IMR-90 (cell line): ENCODE measurements around the gene PCBP3. TPM values are rescaled to one million over a fixed set of nuclear protein-coding genes. Genes with fewer than 3 reads are reported as not detected.
A peak's percentile ranks its signal among the peaks of the same experiment; 100 is the strongest.

Source experiments
- ATAC-seq: fragments of 200-7000 bp; cut with Tn5 transposase; 2 replicates; pipeline ENCODE4 v1.9.1; 2020; ENCODE audit warnings: low read depth, mild to moderate bottlenecking, moderate library complexity
- BruUV-seq: library from RNA; stranded (reverse); fragments of 400-500 nt; replicated peaks from 2 replicates; lab custom pipeline; 2021; lab: Mats Ljungman, UMichigan
- CTCF ChIA-PET: fragments of 300-600 bp; formaldehyde crosslinking; extraction: SDS; loops from one replicate; lab custom pipeline; 2021; ENCODE audit warnings: antibody characterized with exemption; lab: Yijun Ruan, JAX
- POLR2A ChIA-PET: fragments of 300-600 bp; sonication (Branson Sonifier 250); formaldehyde crosslinking; loops from one replicate; lab custom pipeline; 2022; ENCODE audit warnings: antibody characterized with exemption; ENCODE audit not compliant: unreplicated experiment; lab: Charles Lee
- DNase-seq: peaks from one replicate; pipeline ENCODE4 v3.0.0; 2013
- H2AFZ ChIP-seq: replicated peaks from 2 replicates; pipeline ENCODE3; 2013; ENCODE audit warnings: low read length, mild to moderate bottlenecking; ENCODE audit not compliant: poor library complexity
- H2AK5ac ChIP-seq: 2 replicates; pipeline ENCODE4 v1.6.1; 2013; ENCODE audit warnings: low read depth, low read length, inconsistent platforms
- H2AK9ac ChIP-seq: replicated peaks from 2 replicates; pipeline ENCODE3; 2013; ENCODE audit warnings: mild to moderate bottlenecking, low read depth, low read length, moderate library complexity; ENCODE audit not compliant: poor library complexity
- H2BK120ac ChIP-seq: 2 replicates; pipeline ENCODE4 v1.6.1; 2013; ENCODE audit warnings: low read depth, low read length, inconsistent platforms
- H2BK15ac ChIP-seq: 3 replicates; pipeline ENCODE4 v1.6.1; 2013; ENCODE audit warnings: low read depth, low read length, inconsistent platforms
- H2BK20ac ChIP-seq: 2 replicates; pipeline ENCODE4 v1.6.1; 2013; ENCODE audit warnings: low read depth, mild to moderate bottlenecking, inconsistent platforms, low read length, moderate library complexity
- H2BK5ac ChIP-seq: 2 replicates; pipeline ENCODE4 v1.6.1; 2013; ENCODE audit warnings: mild to moderate bottlenecking, low read depth, low read length, inconsistent platforms; ENCODE audit not compliant: poor library complexity, severe bottlenecking
- H3K14ac ChIP-seq: replicated peaks from 2 replicates; pipeline ENCODE4 v1.6.1; 2013; ENCODE audit warnings: low read depth, low read length, inconsistent platforms
- H3K18ac ChIP-seq: 2 replicates; pipeline ENCODE4 v1.6.1; 2013; ENCODE audit warnings: low read depth, low read length, control low read depth
- H3K23ac ChIP-seq: 2 replicates; pipeline ENCODE4 v1.6.1; 2013; ENCODE audit warnings: low read depth, low read length, inconsistent platforms
- H3K27ac ChIP-seq: 2 replicates; pipeline ENCODE4 v1.5.1; 2013; ENCODE audit warnings: mild to moderate bottlenecking, control low read depth, low read length; ENCODE audit not compliant: insufficient read depth
- H3K27me3 ChIP-seq: 2 replicates; pipeline ENCODE4 v1.6.1; 2013; ENCODE audit warnings: low read length; ENCODE audit not compliant: control insufficient read depth, insufficient read depth
- H3K36me3 ChIP-seq: 2 replicates; pipeline ENCODE4 v1.6.1; 2013; ENCODE audit warnings: low read length, mixed read lengths; ENCODE audit not compliant: control insufficient read depth, insufficient read depth
- H3K4ac ChIP-seq: 2 replicates; pipeline ENCODE4 v1.6.1; 2013; ENCODE audit warnings: low read depth, low read length, inconsistent platforms
- H3K4me1 ChIP-seq: 2 replicates; pipeline ENCODE4 v1.6.1; 2013; ENCODE audit warnings: low read length, mixed read lengths; ENCODE audit not compliant: control insufficient read depth, insufficient read depth
- H3K4me2 ChIP-seq: 2 replicates; pipeline ENCODE4 v1.6.1; 2013; ENCODE audit warnings: low read depth, mild to moderate bottlenecking, control low read depth, low read length, moderate library complexity
- H3K4me3 ChIP-seq: 2 replicates; pipeline ENCODE4 v1.5.1; 2013; ENCODE audit warnings: low read depth, mild to moderate bottlenecking, control low read depth, low read length, moderate library complexity; ENCODE audit not compliant: insufficient read depth
- H3K56ac ChIP-seq: 2 replicates; pipeline ENCODE4 v1.6.1; 2013; ENCODE audit warnings: low read length, inconsistent platforms; ENCODE audit not compliant: insufficient read depth; ENCODE audit errors: extremely low read depth
- H3K79me1 ChIP-seq, 2 experiments: 2 replicates each; pipeline ENCODE4 v1.6.1; 2013; ENCODE audit warnings: low read length in 2 of 2, inconsistent platforms in 1 of 2, low read depth in 1 of 2
- H3K9ac ChIP-seq: 2 replicates; pipeline ENCODE4 v1.6.1; 2013; ENCODE audit warnings: low read depth, low read length, control low read depth
- H3K9me1 ChIP-seq: 2 replicates; pipeline ENCODE4 v1.6.1; 2013; ENCODE audit warnings: low read length, inconsistent platforms; ENCODE audit not compliant: insufficient read depth
- H3K9me3 ChIP-seq: 2 replicates; pipeline ENCODE4 v1.6.1; 2013; ENCODE audit warnings: low read length; ENCODE audit not compliant: control insufficient read depth, insufficient read depth
- H4K20me1 ChIP-seq: 2 replicates; pipeline ENCODE4 v1.6.1; 2013; ENCODE audit warnings: low read length, inconsistent platforms; ENCODE audit not compliant: insufficient read depth
- H4K5ac ChIP-seq: 2 replicates; pipeline ENCODE4 v1.6.1; 2013; ENCODE audit warnings: mild to moderate bottlenecking, low read depth, low read length, control low read depth
- H4K8ac ChIP-seq, 2 experiments: 2 replicates each; pipeline ENCODE4 v1.6.1; 2013; ENCODE audit warnings: low read depth in 2 of 2, low read length in 2 of 2, control low read depth in 1 of 2, inconsistent platforms in 1 of 2
- H4K91ac ChIP-seq: 2 replicates; pipeline ENCODE4 v1.6.1; 2013; ENCODE audit warnings: low read depth, low read length, inconsistent platforms; ENCODE audit not compliant: insufficient read depth
- BHLHE40 ChIP-seq: fragments of 150-350 bp; IDR thresholded peaks from 2 replicates; pipeline ENCODE4 v1.6.1; 2016; ENCODE audit warnings: mild to moderate bottlenecking, low read depth, low read length
- CEBPB ChIP-seq: IDR thresholded peaks from 2 replicates; pipeline ENCODE4 v1.6.1; 2012; ENCODE audit warnings: low read depth, low read length, improper control_type of control experiment
- CHD1 ChIP-seq: IDR thresholded peaks from 2 replicates; pipeline ENCODE4 v1.6.1; 2012; ENCODE audit warnings: low read depth, low read length, improper control_type of control experiment
- CTCF ChIP-seq: conservative IDR thresholded peaks from 2 replicates; pipeline ENCODE4 v1.5.1; 2012; ENCODE audit warnings: mild to moderate bottlenecking, low read depth, low read length, improper control_type of control experiment
- ELK1 ChIP-seq: fragments of 150-350 bp; IDR thresholded peaks from 2 replicates; pipeline ENCODE4 v1.6.1; 2016; ENCODE audit warnings: low read depth, mild to moderate bottlenecking, low read length, moderate library complexity, borderline replicate concordance
- FOS ChIP-seq: fragments of 150-350 bp; IDR thresholded peaks from 2 replicates; pipeline ENCODE4 v1.6.1; 2016; ENCODE audit warnings: low read depth, low read length
- MAFK ChIP-seq: IDR thresholded peaks from 2 replicates; pipeline ENCODE4 v1.6.1; 2012; ENCODE audit warnings: low read depth, low read length, improper control_type of control experiment
- MAZ ChIP-seq: IDR thresholded peaks from 2 replicates; pipeline ENCODE4 v1.6.1; 2012; ENCODE audit warnings: low read depth, mild to moderate bottlenecking, low read length, improper control_type of control experiment, moderate library complexity, borderline replicate concordance
- MXI1 ChIP-seq: IDR thresholded peaks from 2 replicates; pipeline ENCODE4 v1.6.1; 2012; ENCODE audit warnings: low read depth, mild to moderate bottlenecking, low read length, moderate library complexity, borderline replicate concordance
- NFE2L2 ChIP-seq: fragments of 150-350 bp; IDR thresholded peaks from 2 replicates; pipeline ENCODE4 v1.6.1; 2016; ENCODE audit warnings: low read depth, mild to moderate bottlenecking, low read length
- POLR2A ChIP-seq: IDR thresholded peaks from 2 replicates; pipeline ENCODE4 v1.6.1; 2012; ENCODE audit warnings: mild to moderate bottlenecking, low read depth, low read length
- RAD21 ChIP-seq: IDR thresholded peaks from 2 replicates; pipeline ENCODE4 v1.6.1; 2012; ENCODE audit warnings: low read length, improper control_type of control experiment
- RCOR1 ChIP-seq: IDR thresholded peaks from 2 replicates; pipeline ENCODE4 v1.6.1; 2012; ENCODE audit warnings: mild to moderate bottlenecking, low read length, improper control_type of control experiment; ENCODE audit not compliant: insufficient replicate concordance
- RFX5 ChIP-seq: IDR thresholded peaks from 2 replicates; pipeline ENCODE4 v1.8.0; 2012; ENCODE audit warnings: low read depth, mild to moderate bottlenecking, low read length, moderate library complexity
- SMC3 ChIP-seq: fragments of 150-350 bp; IDR thresholded peaks from 2 replicates; pipeline ENCODE4 v1.6.1; 2016; ENCODE audit warnings: low read depth, mild to moderate bottlenecking, antibody characterized with exemption, low read length, moderate library complexity
- USF2 ChIP-seq: fragments of 150-350 bp; IDR thresholded peaks from 2 replicates; pipeline ENCODE4 v1.6.1; 2017; ENCODE audit warnings: mild to moderate bottlenecking, antibody characterized with exemption, low read length, low read depth
- WGBS, 2 experiments: methylation state at CpG; one replicate each; pipeline versions ENCODE4 v1.1.5 to v1.1.7; 2013; ENCODE audit warnings: missing lambda C conversion rate in 2 of 2; ENCODE audit not compliant: insufficient read length in 1 of 2; ENCODE audit errors: extremely low coverage in 2 of 2; 5-methylcytosine and 5-hydroxymethylcytosine counted together
- dilution Hi-C: fragments of 300-500 bp; cut with HindIII; formaldehyde crosslinking; loops from one replicate; pipeline ENCODE4 v1.14.3; 2018; ENCODE audit warnings: low sequenced_read_pairs; ENCODE audit not compliant: unreplicated experiment
- in situ Hi-C: fragments of 300-500 bp; cut with MboI; formaldehyde crosslinking; loops from 3 replicates; pipeline ENCODE4 v1.14.3; 2019; ENCODE audit warnings: low sequenced_read_pairs, inconsistent platforms, mixed read lengths
- intact Hi-C: fragments of 100-400 bp; cut with micrococcal nuclease; formaldehyde crosslinking; loops from 2 replicates; pipeline ENCODE4 v1.10.0; 2022
- polyA plus RNA-seq, 3 experiments: library from polyadenylated mRNA; depleted of rRNA; stranded (reverse); fragments of >200 nt; gene quantifications; 2 replicates each; pipeline ENCODE4 v1.2.3, GENCODE V29; 2012; ENCODE audit warnings: low replicate concordance in 1 of 3
- total RNA-seq: library from RNA; depleted of rRNA; stranded (reverse); fragments of >200 nt; gene quantifications from 2 replicates; pipeline ENCODE4 v1.2.3, GENCODE V29; 2012

Gene PCBP3
- total and polyA plus RNA-seq, 2 of the 4 experiments (the other 2 are of a cell fraction): 2.9 to 3.9 TPM

GRCh38 chr21:45957551-45957950 lies 314.0 kb downstream of the PCBP3 start:
- intact Hi-C loops (no loop called here), in situ Hi-C loops (no loop called here), dilution Hi-C loops (no loop called here)
- Histone ChIP-seq H2BK15ac (no peak overlapping the region), H2BK120ac (no peak overlapping the region), H3K56ac (no peak overlapping the region), H3K4me3 (no peak overlapping the region), H3K4ac (no peak overlapping the region), H4K8ac (no peak overlapping the region), H3K23ac (no peak overlapping the region), H3K79me1 (no peaks in the 10 kb centered on the region), H4K20me1 (no peaks in the 10 kb centered on the region), H3K36me3 (no peaks in the 10 kb centered on the region), H3K4me1 (peaks cover 2% of the 10 kb centered on the region; the same call in 1 of the 2 replicates), H4K91ac (no peak overlapping the region; the same call in 1 of the 2 replicates), H3K27me3 (no peaks in the 10 kb centered on the region), H2AK5ac (no peak overlapping the region), H3K9me1 (0 out of 2 replicates have a peak, but pooled peaks cover 5% of the 10 kb centered on the region), H3K9ac (no peak overlapping the region), H3K14ac (no peak overlapping the region), H4K5ac (no peak overlapping the region), H2BK20ac (no peak overlapping the region), H3K18ac (no peak overlapping the region), H2AK9ac (no peak overlapping the region), H2BK5ac (no peak overlapping the region), H3K4me2 (0 out of 2 replicates have a peak overlapping the region, but pooled peaks have one; percentile 5), H3K9me3 (peaks cover 3% of the 10 kb centered on the region; the same call in 1 of the 2 replicates), H3K27ac (peak overlapping the region; percentile 2; the same call in 1 of the 2 replicates), H2AFZ (no peak overlapping the region)
- no peak for TF ChIP-seq MAFK
- TF ChIP-seq ELK1: no peak
- no peak for TF ChIP-seq NFE2L2
- no peak for TF ChIP-seq BHLHE40
- TF ChIP-seq CHD1: no peak
- TF ChIP-seq MXI1: no peak
- no peak for TF ChIP-seq RFX5
- TF ChIP-seq POLR2A: no peak
- no peak for TF ChIP-seq CEBPB
- TF ChIP-seq FOS: no peak
- no peak for TF ChIP-seq USF2
- TF ChIP-seq MAZ: no peak
- no peak for TF ChIP-seq CTCF
- no peak for TF ChIP-seq RCOR1
- TF ChIP-seq RAD21: no peak
- TF ChIP-seq SMC3: no peak
- ChIA-PET CTCF (interaction anchor here (0.9 to 1.1 kb wide), 2 partner anchors 13 to 16 kb away, joined by 7 to 9 read pairs; no protein-coding TSS in a partner anchor), POLR2A (no interaction called here)
- WGBS, 2 experiments: no CpG with 5 or more reads among the region's 4 CpGs
- ATAC-seq (no peak), DNase-seq (no peak)
- no TSS peak for BruUV-seq
